Measurements from ENCODE around the gene TMEM167B. TPM values are rescaled to one million over a fixed set of nuclear protein-coding genes. Genes with fewer than 3 reads are reported as not detected.

TMEM167B gene
- total RNA-seq: 10 to 100 TPM; 17.5 to 26.3 (median 21.8) TPM

DNA sequence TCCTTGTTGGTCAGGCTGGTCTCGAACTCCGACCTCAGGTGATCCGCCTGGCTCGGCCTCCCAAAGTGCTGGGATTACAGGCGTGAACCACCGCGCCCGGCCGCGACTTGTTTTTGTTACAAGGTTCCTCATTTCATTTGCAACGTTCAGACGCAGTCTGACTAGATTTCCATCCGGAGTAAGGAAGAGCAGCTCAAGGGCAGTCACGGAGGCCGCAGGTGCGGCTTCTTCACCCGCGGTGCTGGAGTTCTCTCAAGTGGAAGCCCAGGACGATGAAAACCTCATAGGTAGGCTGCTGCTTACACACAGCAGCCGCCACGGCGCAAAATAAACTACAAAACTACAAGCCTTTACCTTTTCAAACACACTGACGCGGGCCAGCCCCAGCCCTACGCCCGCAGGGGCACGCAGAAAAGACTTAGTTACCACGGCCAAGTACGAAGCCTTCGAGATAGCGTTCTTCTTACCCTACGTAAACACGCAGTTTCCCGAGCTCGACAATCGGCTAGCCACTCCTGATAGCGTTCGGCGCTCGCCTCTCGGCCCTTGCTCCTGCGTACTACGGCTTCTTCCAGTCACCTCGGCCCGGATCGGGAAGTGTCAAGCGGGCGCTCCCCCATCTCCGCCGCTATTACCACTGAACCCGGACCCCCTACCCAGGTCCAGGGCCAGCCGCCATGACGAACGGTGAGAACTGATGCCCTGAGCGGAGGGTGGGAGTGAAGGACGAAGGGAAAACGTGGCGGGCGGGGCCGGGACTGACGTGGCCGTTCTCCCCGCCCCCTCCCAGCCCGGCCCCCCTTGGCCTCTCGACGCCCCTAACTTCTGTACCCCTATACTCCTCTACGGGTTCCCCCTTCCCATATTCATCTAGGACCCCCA, at the start of gene TMEM167B:
TMEM167B (plus strand) TSS at position 569 of the 882 bp plus-strand sequence; CDS start at position 678, 109 bp downstream.
- H3K9me3 ChIP-seq: no peaks in the 10 kb centered on the region
- peak; percentile 92 to 94 for DNase-seq
- peak within 1 kb of the TSS; percentile 93 to 98 (median 94) for H3K27ac ChIP-seq
- peak; percentile 94 to 98 for ATAC-seq
- in situ Hi-C loops (cut with MboI; ENCODE audit: low sequenced_read_pairs in 4 of 4) (loop anchor here in 1 of 4 donors (10.0 kb wide), 1 partner anchor 126 kb away; the partner anchor contains the start of gene CLCC1), intact Hi-C loops (cut with DNase I; ENCODE audit: low total_unique reads) (loop anchor here (1.0 to 10.0 kb wide), 3 partner anchors 10 to 346 kb away; partner anchors contain the start of genes STXBP3 and WDR47)
- TF ChIP-seq CTCF (IDR thresholded peaks at IDR 0.05 in 4 of 5, conservative IDR thresholded peaks at IDR 0.05 in 1 of 5): peak in 3 of 5 experiments; percentile 5 to 11 (median 11)
- peak; percentile 75 to 87 for TF ChIP-seq POLR2A (IDR thresholded peaks at IDR 0.05)
- peaks cover 0 to 24% of the 10 kb centered on the region in 2 donors for H3K36me3 ChIP-seq
- peak within 1 kb of the TSS; percentile 75 to 89 (median 80) for H3K4me3 ChIP-seq
- H3K27me3 ChIP-seq: no peaks in the 10 kb centered on the region
- peaks cover 30 to 41% of the 10 kb centered on the region in 2 donors for H3K4me1 ChIP-seq

DNA sequence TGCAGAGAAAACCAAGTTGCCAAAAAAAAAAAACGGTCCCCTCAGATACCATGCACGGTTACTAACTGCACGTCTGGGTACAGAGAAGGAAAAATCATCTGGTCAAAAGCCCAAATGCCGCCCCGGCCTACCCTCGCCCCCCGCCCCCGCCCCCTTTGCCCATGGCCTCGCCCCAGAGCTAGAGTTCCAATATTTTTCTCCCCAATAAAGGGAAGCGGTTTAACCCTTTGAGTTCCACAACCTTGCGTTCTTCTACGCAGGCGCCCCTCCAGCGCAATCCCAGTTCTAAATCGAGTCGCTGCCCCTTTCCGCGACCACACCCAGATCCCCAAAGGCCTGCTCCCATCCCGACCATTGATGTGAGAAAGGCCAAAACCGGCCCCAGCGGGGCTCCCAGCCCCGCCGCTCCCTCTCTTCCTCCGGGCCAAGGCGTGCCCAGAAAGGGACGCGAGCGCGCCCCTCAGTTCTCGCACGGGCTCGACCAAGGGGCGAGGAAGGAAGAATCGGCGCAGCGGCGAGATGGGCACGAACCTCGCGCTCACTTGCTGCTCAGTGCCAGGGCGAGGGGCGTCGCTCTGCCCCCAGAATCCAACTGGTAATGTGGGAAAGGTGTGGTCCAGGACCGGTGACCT, 49.5 kb upstream of the TMEM167B start:
- Histone ChIP-seq H3K9me3 (no peaks in the 10 kb centered on the region), H3K4me3 (peak overlapping the region; percentile 83 to 99 (median 90)), H3K36me3 (no peaks in the 10 kb centered on the region), H3K27ac (peak overlapping the region; percentile 83 to 93 (median 90)), H3K4me1 (peaks cover 9 to 11% of the 10 kb centered on the region in 2 donors), H3K27me3 (no peaks in the 10 kb centered on the region)
- ATAC-seq (peak; percentile 22 to 30), DNase-seq (peak in 1 of 2 donors; percentile 2)
- TF ChIP-seq POLR2A (IDR thresholded peaks at IDR 0.05) (no peak), CTCF (IDR thresholded peaks at IDR 0.05 in 4 of 5, conservative IDR thresholded peaks at IDR 0.05 in 1 of 5) (no peak)
- in situ Hi-C loops (cut with MboI; ENCODE audit: low sequenced_read_pairs in 4 of 4): no loop called here
- intact Hi-C loops (cut with DNase I; ENCODE audit: low total_unique reads): loop anchor here (2.0 to 5.0 kb wide), 3 partner anchors 71 to 292 kb away; partner anchors contain the start of genes CLCC1 and ELAPOR1

DNA sequence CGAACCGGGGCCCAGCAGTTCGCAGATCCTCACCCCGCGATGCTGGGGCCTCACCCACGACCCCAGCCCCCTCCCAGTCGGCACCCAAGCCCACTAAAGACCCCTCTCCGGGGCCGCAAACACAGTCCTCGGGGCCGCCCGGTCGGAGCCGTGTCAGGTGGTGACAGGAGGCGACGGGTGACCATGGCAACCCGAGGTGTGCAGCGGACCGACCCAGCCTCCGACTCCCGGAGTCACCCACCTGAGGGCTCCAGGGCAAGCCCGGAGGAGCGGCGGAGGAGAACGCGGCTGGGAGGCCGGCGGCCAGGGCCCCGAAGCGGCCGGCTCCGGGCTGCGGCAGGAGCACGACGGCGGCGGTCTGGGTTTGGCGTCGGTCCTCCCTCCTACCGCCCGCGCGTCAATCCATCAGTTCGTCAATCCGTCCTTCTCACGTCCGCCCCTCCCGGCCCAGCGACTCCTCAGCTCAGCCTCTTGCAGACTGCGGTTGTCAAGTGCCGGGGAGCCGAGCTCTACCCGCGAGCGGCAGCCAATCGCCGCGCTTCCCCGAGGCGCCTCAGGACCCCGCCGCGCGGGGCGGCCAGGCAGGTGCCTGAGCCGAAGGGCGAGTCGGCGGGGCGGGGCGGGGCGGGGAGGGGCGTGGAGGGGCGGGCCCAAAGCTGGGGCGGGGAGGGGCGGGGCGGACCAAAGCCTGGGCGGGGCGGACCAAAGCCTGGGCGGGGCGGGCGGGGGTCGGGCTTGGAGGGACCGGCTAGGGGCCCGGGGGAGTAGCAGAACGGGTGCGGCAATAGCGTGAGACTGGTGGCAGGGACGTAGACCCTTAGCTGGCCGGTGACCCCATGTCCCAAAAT, 48.7 kb upstream of the TMEM167B start, which contains the start of gene WDR47:
WDR47 (minus strand) TSS at position 482 of the 848 bp plus-strand sequence. CDS start 18,590 bp downstream, outside the sequence.
- Histone ChIP-seq H3K27me3 (no peaks in the 10 kb centered on the region), H3K27ac (peak within 1 kb of the TSS; percentile 83 to 93 (median 90)), H3K9me3 (no peaks in the 10 kb centered on the region), H3K4me3 (peak within 1 kb of the TSS; percentile 83 to 99 (median 90)), H3K4me1 (peaks cover 9 to 11% of the 10 kb centered on the region in 2 donors), H3K36me3 (no peaks in the 10 kb centered on the region)
- intact Hi-C loops (cut with DNase I; ENCODE audit: low total_unique reads): loop anchor here (1.0 to 5.0 kb wide), 6 partner anchors 33 to 293 kb away; partner anchors contain the start of genes CLCC1, ELAPOR1, SARS1 and TMEM167B
- ATAC-seq: peak; percentile 98
- TF ChIP-seq CTCF (IDR thresholded peaks at IDR 0.05 in 4 of 5, conservative IDR thresholded peaks at IDR 0.05 in 1 of 5) (peak in 1 of 5 experiments; percentile 12), POLR2A (IDR thresholded peaks at IDR 0.05) (peak; percentile 89 to 95)
- in situ Hi-C loops (cut with MboI; ENCODE audit: low sequenced_read_pairs in 4 of 4): no loop called here
- peak; percentile 93 to 95 for DNase-seq

DNA sequence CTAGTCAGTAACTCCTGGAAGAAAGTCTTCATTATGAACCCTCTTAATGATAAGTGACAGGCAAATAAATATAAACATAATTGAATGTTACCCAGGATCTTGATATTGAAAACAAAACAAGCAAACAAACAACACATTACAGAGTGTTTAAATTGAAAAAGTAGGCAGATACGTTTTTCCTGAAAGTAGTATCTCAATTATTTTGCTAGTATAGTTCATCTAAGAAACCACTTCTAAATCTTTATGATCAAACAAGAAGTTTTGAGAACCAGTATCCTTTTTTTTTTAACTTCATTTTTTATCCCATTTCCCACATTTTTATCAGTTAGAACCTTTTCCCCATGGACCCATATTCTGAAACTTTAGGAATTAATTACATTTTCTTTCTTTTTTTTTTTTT, 45.0 kb upstream of the TMEM167B start:
- Histone ChIP-seq H3K27ac (no peak overlapping the region), H3K9me3 (no peaks in the 10 kb centered on the region), H3K36me3 (no peaks in the 10 kb centered on the region), H3K4me3 (no peak overlapping the region), H3K27me3 (no peaks in the 10 kb centered on the region), H3K4me1 (peaks cover 2 to 6% of the 10 kb centered on the region in 2 donors)
- in situ Hi-C loops (cut with MboI; ENCODE audit: low sequenced_read_pairs in 4 of 4) (no loop called here), intact Hi-C loops (cut with DNase I; ENCODE audit: low total_unique reads) (no loop called here)
- DNase-seq: no peak
- ATAC-seq: no peak
- TF ChIP-seq CTCF (IDR thresholded peaks at IDR 0.05 in 4 of 5, conservative IDR thresholded peaks at IDR 0.05 in 1 of 5) (no peak), POLR2A (IDR thresholded peaks at IDR 0.05) (no peak)
